HCT116 (cell line): ENCODE measurements around the gene ACTR3. TPM values are rescaled to one million over a fixed set of nuclear protein-coding genes. Genes with fewer than 3 reads are reported as not detected.

Source experiments
- ATAC-seq: fragments of 200-7000 bp; cut with Tn5 transposase; 2 replicates; pipeline ENCODE4 v1.9.1; 2020; ENCODE audit warnings: mild to moderate bottlenecking, moderate library complexity
- BruUV-seq: library from RNA; stranded (reverse); fragments of 400-500 nt; replicated peaks from 2 replicates; lab custom pipeline; 2021; lab: Mats Ljungman, UMichigan
- CTCF ChIA-PET: fragments of 300-600 bp; sonication (Branson Sonifier 250); formaldehyde crosslinking; loops from one replicate; lab custom pipeline; 2021; ENCODE audit warnings: antibody characterized with exemption; lab: Charles Lee
- POLR2A ChIA-PET: fragments of 300-600, 350-600 bp; sonication (Branson Sonifier 250); formaldehyde crosslinking; loops from one replicate; lab custom pipeline; 2021; ENCODE audit warnings: antibody characterized with exemption; lab: Charles Lee
- RAD21 ChIA-PET, 2 experiments: fragments of 300-600 bp; sonication (Branson Sonifier 250); formaldehyde crosslinking; loops; one replicate each; lab custom pipeline; 2023; ENCODE audit warnings: low total read pairs in 2 of 2; ENCODE audit not compliant: uncharacterized antibody in 2 of 2, unreplicated experiment in 2 of 2, low non-redundant PET in 1 of 2; lab: Charles Lee
- DNase-seq: peaks from one replicate; pipeline ENCODE4 v3.0.0-alpha.2; 2010; ENCODE audit warnings: low read depth, low spot score
- H2AFZ ChIP-seq: fragments of 200-600 bp; shearing (Covaris generic), sonication (generic); 2 replicates; pipeline ENCODE4 v1.6.1; 2017; ENCODE audit warnings: low read depth, mixed run types, mixed read lengths, antibody characterized with exemption, low read length; ENCODE audit not compliant: poor library complexity, severe bottlenecking
- H3K27ac ChIP-seq: 2 replicates; pipeline ENCODE4 v1.5.1; 2012; ENCODE audit warnings: low read depth, low read length
- H3K27me3 ChIP-seq: fragments of 200-600 bp; sonication (generic); 2 replicates; pipeline ENCODE4 v1.6.1; 2016; ENCODE audit warnings: mixed run types, low read length, mixed read lengths; ENCODE audit not compliant: insufficient read depth
- H3K36me3 ChIP-seq, 2 experiments: fragments of 200-500 bp in 1 of 2; fragments of 200-600 bp in 1 of 2; sonication (Bioruptor generic) in 1 of 2; sonication (generic) in 1 of 2; 2 replicates each; pipeline versions ENCODE4 v1.5.1 to v1.6.1; 2014 to 2016; ENCODE audit warnings: low read length in 2 of 2, inconsistent platforms in 1 of 2, mixed read lengths in 1 of 2, mixed run types in 1 of 2; ENCODE audit not compliant: insufficient read depth in 2 of 2, control insufficient read depth in 1 of 2
- H3K4me1 ChIP-seq, 2 experiments: fragments of 200-600 bp in 1 of 2; sonication (generic) in 1 of 2; 2 replicates each; pipeline versions ENCODE4 v1.5.1 to v1.6.1; 2012 to 2017; ENCODE audit warnings: low read length in 2 of 2, inconsistent platforms in 1 of 2, mild to moderate bottlenecking in 1 of 2, mixed read lengths in 1 of 2, mixed run types in 1 of 2, moderate library complexity in 1 of 2; ENCODE audit not compliant: insufficient read depth in 2 of 2, control insufficient read depth in 1 of 2
- H3K4me2 ChIP-seq: fragments of 200-600 bp; sonication (generic); 2 replicates; pipeline ENCODE4 v1.6.1; 2017; ENCODE audit warnings: mixed run types, low read length, mixed read lengths
- H3K4me3 ChIP-seq, 2 experiments: fragments of 200-600 bp in 1 of 2; sonication (generic) in 1 of 2; replicated peaks in 1 of 2; 2 replicates each; pipeline ENCODE4 v1.5.1; 2011 to 2016; ENCODE audit warnings: low read length in 2 of 2, control low read depth in 1 of 2, low read depth in 1 of 2, mild to moderate bottlenecking in 1 of 2, mixed read lengths in 1 of 2, mixed run types in 1 of 2
- H3K79me2 ChIP-seq: fragments of 200-600 bp; sonication (generic); 2 replicates; pipeline ENCODE4 v1.6.1; 2017; ENCODE audit warnings: mild to moderate bottlenecking, mixed run types, low read length, moderate library complexity, mixed read lengths; ENCODE audit not compliant: insufficient read depth
- H3K9ac ChIP-seq: fragments of 200-600 bp; sonication (generic); 2 replicates; pipeline ENCODE4 v1.6.1; 2016; ENCODE audit warnings: low read length, mixed read lengths
- H3K9me2 ChIP-seq: fragments of 200-600 bp; sonication (generic), shearing (Covaris generic); 2 replicates; pipeline ENCODE4 v1.6.1; 2017; ENCODE audit warnings: mixed run types, mild to moderate bottlenecking, moderate library complexity; ENCODE audit not compliant: insufficient read depth
- H3K9me3 ChIP-seq, 2 experiments: fragments of 200-500 bp in 1 of 2; fragments of 200-600 bp in 1 of 2; sonication (Bioruptor generic) in 1 of 2; sonication (generic) in 1 of 2; 2 replicates each; pipeline ENCODE4 v1.6.1; 2014 to 2017; ENCODE audit warnings: low read length in 2 of 2, mixed read lengths in 2 of 2, inconsistent platforms in 1 of 2, low read depth in 1 of 2, mild to moderate bottlenecking in 1 of 2, mixed run types in 1 of 2, moderate library complexity in 1 of 2; ENCODE audit not compliant: control insufficient read depth in 1 of 2, insufficient read depth in 1 of 2
- H4K20me1 ChIP-seq: fragments of 200-600 bp; sonication (generic), shearing (Covaris generic); 2 replicates; pipeline ENCODE4 v1.6.1; 2017; ENCODE audit warnings: mixed run types, mild to moderate bottlenecking, moderate library complexity; ENCODE audit not compliant: insufficient read depth
- EGR1 ChIP-seq: IDR thresholded peaks from 2 replicates; pipeline ENCODE4 v1.6.1; 2012; ENCODE audit warnings: low read depth
- EZH2 ChIP-seq: fragments of 200-600 bp; sonication (generic); IDR thresholded peaks from 2 replicates; pipeline ENCODE4 v1.6.1; 2017; ENCODE audit warnings: antibody characterized with exemption, mixed run types
- FOSL1 ChIP-seq: IDR thresholded peaks from 2 replicates; pipeline ENCODE4 v1.6.1; 2012; ENCODE audit warnings: low read depth
- JUND ChIP-seq: IDR thresholded peaks from 2 replicates; pipeline ENCODE4 v1.6.1; 2012
- POLR2A ChIP-seq: IDR thresholded peaks from 2 replicates; pipeline ENCODE4 v1.7.0; 2011; ENCODE audit warnings: borderline replicate concordance; ENCODE audit not compliant: insufficient read depth, insufficient read length; ENCODE audit errors: extremely low read depth
- POLR2AphosphoS5 ChIP-seq: IDR thresholded peaks from 2 replicates; pipeline ENCODE4 v1.6.1; 2011; ENCODE audit warnings: mild to moderate bottlenecking, low read depth, low read length, moderate library complexity
- SP1 ChIP-seq: IDR thresholded peaks from 2 replicates; pipeline ENCODE4 v1.6.1; 2012; ENCODE audit warnings: low read depth
- YY1 ChIP-seq: IDR thresholded peaks from 2 replicates; pipeline ENCODE4 v1.6.1; 2011; ENCODE audit warnings: low read length, low read depth, moderate library complexity, mild to moderate bottlenecking; ENCODE audit not compliant: insufficient replicate concordance; ENCODE audit errors: extremely low read depth
- ZFX ChIP-seq: fragments of 450-650 bp; IDR thresholded peaks from 2 replicates; pipeline ENCODE4 v1.6.1; 2017
- ZNF274 ChIP-seq: fragments of 200-500 bp; sonication (Bioruptor generic); IDR thresholded peaks from 2 replicates; pipeline ENCODE4 v1.6.1; 2014; ENCODE audit warnings: mild to moderate bottlenecking, low read depth, low read length, inconsistent platforms
- intact Hi-C: fragments of 100-400 bp; cut with micrococcal nuclease; formaldehyde crosslinking; loops from 2 replicates; pipeline ENCODE4 v1.10.0; 2022
- total RNA-seq: library from RNA; stranded (reverse); gene quantifications from one replicate; pipeline ENCODE4 v1.2.1, GENCODE V29; 2021; ENCODE audit not compliant: unreplicated experiment
- TF ChIP-seq, protein P1 (sequence below): IDR thresholded peaks from 2 replicates; pipeline ENCODE4 v1.6.1; 2012; ENCODE audit warnings: low read depth
- TF ChIP-seq, protein P2 (sequence below), 3 experiments: fragments of 200-600 bp in 1 of 3; sonication (generic) in 1 of 3; IDR thresholded peaks in 2 of 3; conservative IDR thresholded peaks in 1 of 3; 2 replicates each; pipeline ENCODE4 v1.5.1; 2012 to 2017; ENCODE audit warnings: low read depth in 2 of 3, low read length in 2 of 3, antibody characterized with exemption in 1 of 3, borderline replicate concordance in 1 of 3, control low read depth in 1 of 3, mild to moderate bottlenecking in 1 of 3, mixed read lengths in 1 of 3, mixed run types in 1 of 3, moderate library complexity in 1 of 3; ENCODE audit not compliant: insufficient read depth in 1 of 3
- TF ChIP-seq, protein P3 (sequence below): IDR thresholded peaks from 2 replicates; pipeline ENCODE4 v1.6.1; 2012

ACTR3 gene
- total RNA-seq, 1 experiment from 2014 or later: 232 TPM

DNA sequence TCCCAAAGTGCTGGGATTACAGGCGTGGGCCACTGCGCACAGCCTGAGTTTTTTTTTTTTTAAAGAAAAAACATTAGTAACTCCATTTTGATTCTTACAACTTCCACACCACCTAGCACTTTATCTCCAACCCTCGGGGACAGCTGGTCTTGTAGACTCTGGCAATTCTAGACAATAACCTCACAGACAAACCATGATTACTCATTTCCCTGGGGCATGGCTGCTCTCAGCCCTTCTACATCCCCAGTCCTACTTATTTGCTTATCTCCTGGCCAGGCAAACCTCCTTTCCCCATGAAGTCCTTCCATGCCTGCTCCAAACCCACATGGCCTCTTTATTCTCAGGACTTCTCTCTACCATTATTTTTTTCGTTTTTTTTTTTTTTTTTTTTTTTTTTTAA lies 91.1 kb downstream of the ACTR3 start (continued):
- TF ChIP-seq, protein P1, sequence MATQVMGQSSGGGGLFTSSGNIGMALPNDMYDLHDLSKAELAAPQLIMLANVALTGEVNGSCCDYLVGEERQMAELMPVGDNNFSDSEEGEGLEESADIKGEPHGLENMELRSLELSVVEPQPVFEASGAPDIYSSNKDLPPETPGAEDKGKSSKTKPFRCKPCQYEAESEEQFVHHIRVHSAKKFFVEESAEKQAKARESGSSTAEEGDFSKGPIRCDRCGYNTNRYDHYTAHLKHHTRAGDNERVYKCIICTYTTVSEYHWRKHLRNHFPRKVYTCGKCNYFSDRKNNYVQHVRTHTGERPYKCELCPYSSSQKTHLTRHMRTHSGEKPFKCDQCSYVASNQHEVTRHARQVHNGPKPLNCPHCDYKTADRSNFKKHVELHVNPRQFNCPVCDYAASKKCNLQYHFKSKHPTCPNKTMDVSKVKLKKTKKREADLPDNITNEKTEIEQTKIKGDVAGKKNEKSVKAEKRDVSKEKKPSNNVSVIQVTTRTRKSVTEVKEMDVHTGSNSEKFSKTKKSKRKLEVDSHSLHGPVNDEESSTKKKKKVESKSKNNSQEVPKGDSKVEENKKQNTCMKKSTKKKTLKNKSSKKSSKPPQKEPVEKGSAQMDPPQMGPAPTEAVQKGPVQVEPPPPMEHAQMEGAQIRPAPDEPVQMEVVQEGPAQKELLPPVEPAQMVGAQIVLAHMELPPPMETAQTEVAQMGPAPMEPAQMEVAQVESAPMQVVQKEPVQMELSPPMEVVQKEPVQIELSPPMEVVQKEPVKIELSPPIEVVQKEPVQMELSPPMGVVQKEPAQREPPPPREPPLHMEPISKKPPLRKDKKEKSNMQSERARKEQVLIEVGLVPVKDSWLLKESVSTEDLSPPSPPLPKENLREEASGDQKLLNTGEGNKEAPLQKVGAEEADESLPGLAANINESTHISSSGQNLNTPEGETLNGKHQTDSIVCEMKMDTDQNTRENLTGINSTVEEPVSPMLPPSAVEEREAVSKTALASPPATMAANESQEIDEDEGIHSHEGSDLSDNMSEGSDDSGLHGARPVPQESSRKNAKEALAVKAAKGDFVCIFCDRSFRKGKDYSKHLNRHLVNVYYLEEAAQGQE: no peak

DNA sequence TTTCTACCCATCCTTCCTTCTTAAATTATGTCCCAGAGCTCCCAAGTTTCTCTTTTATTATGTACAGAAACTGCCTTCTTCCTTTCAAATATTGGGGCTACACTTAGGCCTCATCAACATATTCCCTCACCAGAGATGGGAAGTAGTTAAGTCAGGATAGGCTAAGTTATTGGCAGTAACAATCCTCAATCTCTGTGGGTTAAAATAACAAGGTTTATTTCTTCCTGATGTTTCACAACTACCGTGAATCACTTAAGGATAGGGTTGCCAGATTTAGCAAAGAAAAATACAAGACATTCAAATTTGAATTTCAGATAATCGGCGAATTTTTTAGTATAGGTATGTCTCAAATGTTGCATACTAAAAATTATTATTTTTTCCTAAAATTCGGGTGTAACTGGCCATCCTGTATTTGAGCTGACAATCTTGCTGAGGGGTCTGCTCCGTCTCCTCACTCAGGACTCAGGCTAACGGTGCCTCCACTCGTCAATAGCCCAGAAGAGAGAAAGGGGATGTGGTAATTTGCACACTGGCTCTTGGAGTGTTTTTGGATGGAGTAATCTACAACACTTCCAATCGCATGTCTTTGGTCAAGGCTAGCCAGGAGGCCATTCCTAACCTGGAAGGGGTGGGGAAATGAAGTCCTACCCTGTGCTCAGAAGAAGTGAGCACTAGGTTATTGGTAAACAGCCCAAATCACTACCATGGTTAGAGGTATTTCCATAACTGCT lies 91.7 kb downstream of the ACTR3 start:
- Histone ChIP-seq H3K9me2 (no peaks in the 10 kb centered on the region), H3K27me3 (no peaks in the 10 kb centered on the region), H4K20me1 (no peaks in the 10 kb centered on the region), H3K79me2 (no peaks in the 10 kb centered on the region), H3K9ac (no peak overlapping the region), H3K27ac (no peak overlapping the region), H3K4me2 (no peak overlapping the region), H3K4me1 (peaks cover 0 to 24% of the 10 kb centered on the region in 2 experiments; a peak in 1 of 4 replicates), H3K4me3 (no peak overlapping the region), H3K36me3 (no peaks in the 10 kb centered on the region), H2AFZ (no peak overlapping the region), H3K9me3 (peaks cover 4 to 13% of the 10 kb centered on the region in 2 experiments; a peak in 2 of 4 replicates)
- intact Hi-C loops: no loop called here
- ATAC-seq (no peak), DNase-seq (no peak)
- CTCF ChIA-PET: interaction anchor here (0.7 kb wide), 1 partner anchor 20 kb away, joined by 4 read pairs; no protein-coding TSS in a partner anchor
- POLR2A ChIA-PET: no interaction called here
- RAD21 ChIA-PET: no interaction called here
- BruUV-seq: no TSS peak
- no peak for TF ChIP-seq FOSL1
- TF ChIP-seq, protein P1: no peak
- no peak for TF ChIP-seq POLR2AphosphoS5
- TF ChIP-seq YY1: no peak
- no peak for TF ChIP-seq EGR1
- TF ChIP-seq, protein P2, sequence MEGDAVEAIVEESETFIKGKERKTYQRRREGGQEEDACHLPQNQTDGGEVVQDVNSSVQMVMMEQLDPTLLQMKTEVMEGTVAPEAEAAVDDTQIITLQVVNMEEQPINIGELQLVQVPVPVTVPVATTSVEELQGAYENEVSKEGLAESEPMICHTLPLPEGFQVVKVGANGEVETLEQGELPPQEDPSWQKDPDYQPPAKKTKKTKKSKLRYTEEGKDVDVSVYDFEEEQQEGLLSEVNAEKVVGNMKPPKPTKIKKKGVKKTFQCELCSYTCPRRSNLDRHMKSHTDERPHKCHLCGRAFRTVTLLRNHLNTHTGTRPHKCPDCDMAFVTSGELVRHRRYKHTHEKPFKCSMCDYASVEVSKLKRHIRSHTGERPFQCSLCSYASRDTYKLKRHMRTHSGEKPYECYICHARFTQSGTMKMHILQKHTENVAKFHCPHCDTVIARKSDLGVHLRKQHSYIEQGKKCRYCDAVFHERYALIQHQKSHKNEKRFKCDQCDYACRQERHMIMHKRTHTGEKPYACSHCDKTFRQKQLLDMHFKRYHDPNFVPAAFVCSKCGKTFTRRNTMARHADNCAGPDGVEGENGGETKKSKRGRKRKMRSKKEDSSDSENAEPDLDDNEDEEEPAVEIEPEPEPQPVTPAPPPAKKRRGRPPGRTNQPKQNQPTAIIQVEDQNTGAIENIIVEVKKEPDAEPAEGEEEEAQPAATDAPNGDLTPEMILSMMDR (IDR thresholded peaks at IDR 0.05 in 2 of 3, conservative IDR thresholded peaks at IDR 0.05 in 1 of 3; ENCODE audit: borderline replicate concordance in 1 of 3, insufficient read depth in 1 of 3, low read depth in 2 of 3, low read length in 2 of 3): no peak
- TF ChIP-seq SP1: no peak
- no peak for TF ChIP-seq ZFX
- TF ChIP-seq EZH2: no peak
- TF ChIP-seq, protein P3, sequence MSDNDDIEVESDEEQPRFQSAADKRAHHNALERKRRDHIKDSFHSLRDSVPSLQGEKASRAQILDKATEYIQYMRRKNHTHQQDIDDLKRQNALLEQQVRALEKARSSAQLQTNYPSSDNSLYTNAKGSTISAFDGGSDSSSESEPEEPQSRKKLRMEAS: no peak
- TF ChIP-seq ZNF274: no peak
- TF ChIP-seq JUND: no peak
- no peak for TF ChIP-seq POLR2A
